ENCODE results near the gene LRIG1. TPM values are rescaled to one million over a fixed set of nuclear protein-coding genes. Genes with fewer than 3 reads are reported as not detected.
A peak's percentile ranks its signal among the peaks of the same experiment; 100 is the strongest.

LRIG1 gene
- total and polyA plus RNA-seq, 9 of the 15 experiments (the other 6 are each of a cell fraction or from before 2014, with no cell fraction given) = 0.05 to 0.38 (median 0.13) TPM; not detected in 3

DNA sequence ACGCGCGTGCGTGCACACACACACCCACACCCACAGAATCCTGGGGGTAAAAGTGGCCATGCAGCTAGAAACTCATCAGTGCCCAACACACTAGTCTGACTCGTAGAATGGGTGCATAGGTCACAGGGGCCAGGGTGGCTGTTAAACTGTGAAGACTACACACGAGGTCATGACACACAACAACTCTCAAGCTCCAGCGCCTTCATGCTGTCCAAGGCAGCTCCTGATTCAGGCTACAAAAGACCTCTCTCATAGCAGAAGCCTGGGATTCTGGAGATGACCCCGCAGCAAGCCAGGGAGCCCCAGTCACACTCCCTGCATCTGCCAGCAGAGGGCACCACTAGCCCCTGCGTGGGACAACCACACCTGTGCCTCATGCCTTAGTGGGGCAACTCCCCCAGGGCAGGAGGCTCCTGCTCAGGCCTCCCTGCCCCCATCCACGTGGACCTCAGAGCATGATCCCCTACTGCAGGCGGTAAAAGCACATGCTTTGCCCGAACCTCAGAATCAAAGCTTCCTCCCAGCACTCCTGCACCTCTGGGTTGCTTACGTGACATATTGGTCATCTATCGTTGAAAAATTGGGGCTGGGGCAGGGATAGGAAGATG is 93.1 kb downstream of the LRIG1 start:
- ChIA-PET POLR2A (no interaction called here), CTCF (ENCODE audit: low intra/inter-chr PET ratio) (interaction anchor here (0.6 kb wide), 1 partner anchor 153 kb away, joined by 3 read pairs; no protein-coding TSS in a partner anchor)
- FAIRE-seq (no peak), ATAC-seq (peak; percentile 88), DNase-seq (ENCODE audit: extremely low read depth in 1 of 4, low spot score in 3 of 4) (peak; percentile 60 to 83 (median 78))
- H3K9me3 ChIP-seq (replicated peaks; ENCODE audit: control insufficient read depth, insufficient read depth, low read depth, low read length) = no peaks in the 10 kb centered on the region
- intact Hi-C loops (cut with micrococcal nuclease) (loop anchor here (2.0 kb wide), 2 partner anchors 131 to 407 kb away; no protein-coding TSS in a partner anchor), in situ Hi-C loops (cut with MboI) (loop anchor here (10.0 kb wide), 1 partner anchor 417 kb away; no protein-coding TSS in a partner anchor)
- 29% methylated on average over 10 of the region's 14 CpGs for WGBS (ENCODE audit: insufficient coverage, low coverage, missing lambda C conversion rate)
- peaks cover 0 to 11% of the 10 kb centered on the region in 2 experiments; a peak in 2 of 5 replicates for H3K4me1 ChIP-seq (replicated peaks in 1 of 2; ENCODE audit: control insufficient read depth in 2 of 2, insufficient read depth in 2 of 2, low read length in 2 of 2)
- H4K20me1 ChIP-seq (replicated peaks; ENCODE audit: control insufficient read depth, insufficient read depth, low read length) = no peaks in the 10 kb centered on the region
- no peaks in the 10 kb centered on the region for H3K79me2 ChIP-seq (ENCODE audit: control insufficient read depth, insufficient read depth, low read length)
- no peak overlapping the region for H3K27ac ChIP-seq (ENCODE audit: extremely low read depth, low read depth, low read length)
- no peak overlapping the region for H3K4me3 ChIP-seq
- H3K9me1 ChIP-seq (ENCODE audit: control insufficient read depth, insufficient read depth, low read length) = no peaks in the 10 kb centered on the region
- H2AFZ ChIP-seq (ENCODE audit: low read depth, low read length) = no peak overlapping the region
- H3K9ac ChIP-seq (ENCODE audit: insufficient read depth in 1 of 2, low read depth in 2 of 2, low read length in 2 of 2) = no peak overlapping the region
- no TSS peak for BruUV-seq (replicated peaks)
- H3K27me3 ChIP-seq (ENCODE audit: control insufficient read depth in 2 of 2, insufficient read depth in 2 of 2, low read length in 2 of 2) = peaks cover 0 to 14% of the 10 kb centered on the region in 2 experiments; a peak in 1 of 5 replicates
- no peak overlapping the region for H3K4me2 ChIP-seq (ENCODE audit: insufficient read depth, low read length)
- no peaks in the 10 kb centered on the region for H3K36me3 ChIP-seq (ENCODE audit: control insufficient read depth, insufficient read depth, low read length)
- TF ChIP-seq, protein P1, sequence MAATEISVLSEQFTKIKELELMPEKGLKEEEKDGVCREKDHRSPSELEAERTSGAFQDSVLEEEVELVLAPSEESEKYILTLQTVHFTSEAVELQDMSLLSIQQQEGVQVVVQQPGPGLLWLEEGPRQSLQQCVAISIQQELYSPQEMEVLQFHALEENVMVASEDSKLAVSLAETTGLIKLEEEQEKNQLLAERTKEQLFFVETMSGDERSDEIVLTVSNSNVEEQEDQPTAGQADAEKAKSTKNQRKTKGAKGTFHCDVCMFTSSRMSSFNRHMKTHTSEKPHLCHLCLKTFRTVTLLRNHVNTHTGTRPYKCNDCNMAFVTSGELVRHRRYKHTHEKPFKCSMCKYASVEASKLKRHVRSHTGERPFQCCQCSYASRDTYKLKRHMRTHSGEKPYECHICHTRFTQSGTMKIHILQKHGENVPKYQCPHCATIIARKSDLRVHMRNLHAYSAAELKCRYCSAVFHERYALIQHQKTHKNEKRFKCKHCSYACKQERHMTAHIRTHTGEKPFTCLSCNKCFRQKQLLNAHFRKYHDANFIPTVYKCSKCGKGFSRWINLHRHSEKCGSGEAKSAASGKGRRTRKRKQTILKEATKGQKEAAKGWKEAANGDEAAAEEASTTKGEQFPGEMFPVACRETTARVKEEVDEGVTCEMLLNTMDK (IDR thresholded peaks at IDR 0.05; ENCODE audit: borderline replicate concordance, insufficient read depth, low read depth, low read length, poor library complexity, severe bottlenecking) = peak; percentile 34
- TF ChIP-seq, protein P2, sequence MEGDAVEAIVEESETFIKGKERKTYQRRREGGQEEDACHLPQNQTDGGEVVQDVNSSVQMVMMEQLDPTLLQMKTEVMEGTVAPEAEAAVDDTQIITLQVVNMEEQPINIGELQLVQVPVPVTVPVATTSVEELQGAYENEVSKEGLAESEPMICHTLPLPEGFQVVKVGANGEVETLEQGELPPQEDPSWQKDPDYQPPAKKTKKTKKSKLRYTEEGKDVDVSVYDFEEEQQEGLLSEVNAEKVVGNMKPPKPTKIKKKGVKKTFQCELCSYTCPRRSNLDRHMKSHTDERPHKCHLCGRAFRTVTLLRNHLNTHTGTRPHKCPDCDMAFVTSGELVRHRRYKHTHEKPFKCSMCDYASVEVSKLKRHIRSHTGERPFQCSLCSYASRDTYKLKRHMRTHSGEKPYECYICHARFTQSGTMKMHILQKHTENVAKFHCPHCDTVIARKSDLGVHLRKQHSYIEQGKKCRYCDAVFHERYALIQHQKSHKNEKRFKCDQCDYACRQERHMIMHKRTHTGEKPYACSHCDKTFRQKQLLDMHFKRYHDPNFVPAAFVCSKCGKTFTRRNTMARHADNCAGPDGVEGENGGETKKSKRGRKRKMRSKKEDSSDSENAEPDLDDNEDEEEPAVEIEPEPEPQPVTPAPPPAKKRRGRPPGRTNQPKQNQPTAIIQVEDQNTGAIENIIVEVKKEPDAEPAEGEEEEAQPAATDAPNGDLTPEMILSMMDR (IDR thresholded peaks at IDR 0.05 in 2 of 3, conservative IDR thresholded peaks at IDR 0.05 in 1 of 3; ENCODE audit: insufficient read depth in 2 of 3, low read depth in 1 of 3, low read length in 3 of 3) = peak; percentile 72 to 76 (median 74)
- TF ChIP-seq POLR2H (tag; IDR thresholded peaks at IDR 0.05; ENCODE audit: low read depth) (no peak), HDAC2 (IDR thresholded peaks at IDR 0.05) (no peak), ZNF197 (CRISPR knock-in tag; IDR thresholded peaks at IDR 0.05; ENCODE audit: low read depth) (no peak), MYC (IDR thresholded peaks at IDR 0.05; ENCODE audit: low read depth, low read length) (0 out of 2 replicates have a peak, but pooled peaks have one; percentile 20), MYC (CRISPR knock-in tag; IDR thresholded peaks at IDR 0.05; ENCODE audit: borderline replicate concordance, low read depth) (no peak), GTF2F1 (IDR thresholded peaks at IDR 0.05; ENCODE audit: low read depth, low read length) (no peak), ZFX (CRISPR knock-in tag; IDR thresholded peaks at IDR 0.05) (no peak), RAD21 (CRISPR knock-in tag; conservative IDR thresholded peaks at IDR 0.05 in 1 of 2, IDR thresholded peaks at IDR 0.05 in 1 of 2) (peak; percentile 72 to 83)
- TF ChIP-seq, protein P3, sequence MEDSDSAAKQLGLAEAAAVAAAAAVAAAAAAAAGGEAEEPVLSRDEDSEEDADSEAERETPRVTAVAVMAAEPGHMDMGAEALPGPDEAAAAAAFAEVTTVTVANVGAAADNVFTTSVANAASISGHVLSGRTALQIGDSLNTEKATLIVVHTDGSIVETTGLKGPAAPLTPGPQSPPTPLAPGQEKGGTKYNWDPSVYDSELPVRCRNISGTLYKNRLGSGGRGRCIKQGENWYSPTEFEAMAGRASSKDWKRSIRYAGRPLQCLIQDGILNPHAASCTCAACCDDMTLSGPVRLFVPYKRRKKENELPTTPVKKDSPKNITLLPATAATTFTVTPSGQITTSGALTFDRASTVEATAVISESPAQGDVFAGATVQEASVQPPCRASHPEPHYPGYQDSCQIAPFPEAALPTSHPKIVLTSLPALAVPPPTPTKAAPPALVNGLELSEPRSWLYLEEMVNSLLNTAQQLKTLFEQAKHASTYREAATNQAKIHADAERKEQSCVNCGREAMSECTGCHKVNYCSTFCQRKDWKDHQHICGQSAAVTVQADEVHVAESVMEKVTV (CRISPR knock-in tag; IDR thresholded peaks at IDR 0.05) = peak; percentile 36; the same call in 1 of the 2 replicates
